ENCODE results near the gene ALPK3.

DNA sequence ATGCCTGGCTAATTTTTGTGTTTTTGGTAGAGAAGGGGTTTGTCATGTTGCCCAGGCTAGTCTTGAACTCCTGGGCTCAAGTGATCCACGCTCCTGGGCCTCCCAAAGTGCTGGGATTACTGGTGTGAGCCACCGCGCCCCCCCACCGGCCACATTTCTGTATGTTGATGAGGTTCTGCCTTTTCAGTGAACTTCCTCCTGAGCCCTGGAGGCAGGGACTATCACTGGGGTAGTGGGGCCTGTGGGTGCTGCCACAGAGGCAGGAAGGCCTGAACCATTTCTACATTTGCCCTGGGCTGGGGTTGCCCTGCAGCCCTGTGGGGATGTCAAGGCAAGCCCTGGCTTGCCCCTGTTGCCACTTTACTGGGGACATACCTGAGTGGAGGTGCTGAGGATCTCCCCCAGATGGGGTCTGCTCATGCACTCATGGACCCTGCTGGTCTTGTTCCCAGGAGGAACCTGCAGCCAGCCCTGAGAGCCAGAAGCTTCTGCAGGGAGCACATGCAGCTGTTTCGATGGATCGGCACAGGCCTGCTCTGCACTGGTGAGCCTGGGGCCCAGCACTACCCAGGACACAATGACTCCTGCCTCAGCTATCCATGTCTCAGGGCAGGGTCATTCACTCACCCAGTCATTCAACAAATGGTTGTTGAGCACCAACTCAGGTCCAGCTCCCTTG lies 73.0 kb downstream of the ALPK3 start:
- TF ChIP-seq CTCF (IDR thresholded peaks at IDR 0.05; ENCODE audit: low read depth, low read length, poor library complexity, severe bottlenecking): no peak
- no peak for TF ChIP-seq EZH2phosphoT487 (IDR thresholded peaks at IDR 0.05; ENCODE audit: borderline replicate concordance, low read length)
